Transverse colon (tissue), 3 donors: ENCODE data around the gene PAX8.

Source experiments
- CTCF ChIP-seq, 5 experiments: fragments of 200-600 bp in 3 of 5; fragments of 450-650 bp in 2 of 5; sonication (generic) in 3 of 5; IDR thresholded peaks; 1 replicate in 2 of 5; 2 replicates in 3 of 5; pipeline ENCODE4 v1.5.1; 2016 to 2017; ENCODE audit warnings: antibody characterized with exemption in 5 of 5, inconsistent platforms in 3 of 5, mild to moderate bottlenecking in 2 of 5, moderate library complexity in 1 of 5
- POLR2A ChIP-seq: fragments of 450-650 bp; IDR thresholded peaks from one replicate; pipeline ENCODE4 v1.6.1; 2016; ENCODE audit warnings: antibody characterized with exemption, mild to moderate bottlenecking, moderate library complexity

- TF ChIP-seq POLR2A = no peak
- TF ChIP-seq CTCF (IDR thresholded peaks at IDR 0.05) = peak; percentile 8 to 59 (median 27)
These were observed 4.2 kb upstream of the PAX8 start for GRCh38 chr2:113282747-113283533.
